Inflammatory macrophage (primary cell): ENCODE measurements around the gene URM1.

ENCODE experiments used
- DNase-seq, 2 donors: peaks; one replicate each; pipeline ENCODE4 v3.0.0-alpha.2; 2020 to 2022

URM1 gene

DNA sequence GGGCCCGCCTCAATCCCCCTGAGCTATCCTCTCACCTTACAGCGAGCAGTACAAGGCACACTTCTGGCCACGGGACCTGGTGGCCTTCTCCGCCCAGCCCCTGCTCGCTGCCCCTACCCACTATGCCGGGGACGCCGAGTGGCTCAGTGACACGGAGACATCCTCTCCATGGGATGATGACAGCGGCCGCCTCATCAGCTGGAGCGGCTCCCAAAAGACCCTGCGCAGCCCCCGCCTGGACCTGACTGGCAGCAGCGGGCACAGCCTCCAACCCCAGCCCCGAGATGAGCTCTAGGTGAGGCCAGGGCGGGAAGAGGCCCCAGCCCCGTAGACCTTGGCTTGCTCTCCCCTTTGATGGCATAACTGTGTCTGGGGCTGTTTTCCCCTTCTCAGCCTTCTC lies 64.4 kb downstream of the URM1 start:
- no peak for DNase-seq

DNA sequence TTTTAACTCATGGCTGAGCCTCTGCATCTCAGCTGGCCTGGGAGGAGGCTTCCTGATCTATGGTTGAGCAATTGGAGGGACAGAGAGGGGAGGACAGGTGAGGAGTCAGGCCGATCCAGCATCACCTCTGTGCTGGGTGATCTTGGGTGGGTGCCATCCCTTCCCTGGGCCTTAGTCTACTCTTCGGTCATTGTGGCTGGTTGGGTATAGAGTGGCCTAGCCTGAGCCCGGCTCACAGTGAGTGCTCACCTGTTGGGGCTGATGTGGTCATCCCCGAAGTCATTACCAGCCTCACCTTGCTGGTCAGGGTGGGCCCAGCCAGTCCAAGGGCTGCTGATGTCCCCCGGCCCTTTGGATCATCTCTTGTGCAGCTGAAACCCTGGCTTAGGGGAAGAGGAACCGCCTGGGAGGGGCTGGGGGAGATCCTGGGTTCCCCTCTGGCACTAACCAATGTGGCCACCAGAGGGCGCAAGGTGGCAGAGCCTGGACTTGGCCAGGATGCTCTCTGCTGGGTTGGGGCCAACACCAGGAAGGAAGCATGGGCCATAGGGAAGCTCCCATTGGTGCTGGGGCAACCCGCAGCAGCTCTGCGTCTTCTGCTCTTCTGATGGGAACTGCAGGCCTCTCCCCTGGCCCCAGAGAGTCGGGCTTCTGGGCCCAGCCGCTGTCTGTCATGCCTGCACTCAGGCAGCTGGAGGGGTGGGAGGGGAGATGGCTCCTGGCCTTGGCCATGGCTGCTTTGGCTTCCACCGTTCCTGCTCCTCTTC lies 67.4 kb downstream of the URM1 start:
- DNase-seq, result peak; percentile 86 to 89

DNA sequence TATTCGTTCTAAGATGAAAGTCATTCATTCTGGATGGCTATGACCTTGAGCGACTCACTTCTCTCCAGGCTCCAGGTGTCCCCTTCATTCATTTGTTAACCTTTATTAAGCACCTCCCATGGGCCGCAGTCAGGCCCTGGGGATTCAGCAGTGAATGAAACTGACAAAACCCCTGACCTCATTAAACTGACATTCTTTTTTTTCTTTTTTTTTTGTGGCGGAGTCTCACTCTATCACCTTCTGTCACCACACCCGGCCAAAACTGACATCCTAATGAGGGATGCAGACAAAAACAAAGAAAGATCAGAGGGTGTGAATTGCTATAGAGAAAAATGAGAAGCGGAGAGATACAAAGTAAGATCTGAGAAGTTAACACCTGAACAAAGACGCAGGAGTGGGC lies 68.1 kb downstream of the URM1 start:
- no peak for DNase-seq
